Cardiac muscle cell (in vitro differentiated cells and primary cell): ENCODE results near the gene PTK6. TPM values are rescaled to one million over a fixed set of nuclear protein-coding genes. Genes with fewer than 3 reads are reported as not detected.

Source experiments
- DNase-seq, 2 donors: peaks; one replicate each; pipeline versions ENCODE4 v3.0.0 to v3.0.0-alpha.2; 2010 to 2017; ENCODE audit warnings: low read depth in 1 of 2, low spot score in 1 of 2
- H3K27ac ChIP-seq: fragments of 200-600 bp; sonication (generic); 2 replicates; pipeline ENCODE4 v1.5.1; 2016
- H3K27me3 ChIP-seq: fragments of 200-600 bp; sonication (generic); 2 replicates; pipeline ENCODE4 v1.6.0; 2016; ENCODE audit warnings: control low read depth
- H3K36me3 ChIP-seq: fragments of 200-600 bp; sonication (generic); 2 replicates; pipeline ENCODE4 v1.5.1; 2016; ENCODE audit warnings: control low read depth
- H3K4me1 ChIP-seq: fragments of 200-600 bp; sonication (generic); 2 replicates; pipeline ENCODE4 v1.8.1; 2017; ENCODE audit warnings: low read depth, mild to moderate bottlenecking, mixed run types
- H3K4me3 ChIP-seq: fragments of 200-600 bp; sonication (generic); 2 replicates; pipeline ENCODE4 v1.5.1; 2016; ENCODE audit warnings: mild to moderate bottlenecking
- H3K9me3 ChIP-seq: fragments of 200-600 bp; sonication (generic); 2 replicates; pipeline ENCODE4 v1.5.1; 2017; ENCODE audit warnings: low read depth, mild to moderate bottlenecking, control low read depth
- CTCF ChIP-seq: IDR thresholded peaks from 2 replicates; pipeline ENCODE4 v1.5.1; 2012; ENCODE audit warnings: low read depth, mild to moderate bottlenecking, low read length
- polyA plus RNA-seq: library from polyadenylated mRNA; unstranded; fragments of >200 nt; fragmentation: Nextera tagmentation; extraction: Ambion mirVana; gene quantifications from 2 replicates; pipeline ENCODE4 v1.2.1, GENCODE V29; 2016
- total RNA-seq: library from RNA; depleted of rRNA; stranded (reverse); fragments of >200 nt; gene quantifications from 2 replicates; pipeline ENCODE4 v1.2.3, GENCODE V29; 2016

PTK6 gene
- total and polyA plus RNA-seq, 2 experiments from 2014 or later = 0.38 TPM; not detected in 1

- DNase-seq = no peak
- no peak overlapping the region for H3K27ac ChIP-seq
These were observed 2.7 kb downstream of the PTK6 start for GRCh38 chr20:63534427-63534830.

GRCh38 chr20:63533871-63534393, 3.2 kb downstream of the PTK6 start:
- no peak for TF ChIP-seq CTCF
- Histone ChIP-seq H3K27ac (no peak overlapping the region), H3K4me3 (no peak overlapping the region), H3K9me3 (no peaks in the 10 kb centered on the region), H3K27me3 (no peaks in the 10 kb centered on the region), H3K36me3 (no peaks in the 10 kb centered on the region), H3K4me1 (peaks cover 11% of the 10 kb centered on the region)
- no peak for DNase-seq

More at GRCh38 chr20:63534427-63534830, 2.7 kb downstream of the PTK6 start:
- TF ChIP-seq CTCF = no peak
- Histone ChIP-seq H3K4me1 (peaks cover 11% of the 10 kb centered on the region), H3K36me3 (no peaks in the 10 kb centered on the region), H3K27me3 (no peaks in the 10 kb centered on the region), H3K9me3 (no peaks in the 10 kb centered on the region), H3K4me3 (no peak overlapping the region)

- Histone ChIP-seq H3K27ac (no peak overlapping the region), H3K4me1 (peaks cover 11% of the 10 kb centered on the region), H3K36me3 (no peaks in the 10 kb centered on the region), H3K27me3 (no peaks in the 10 kb centered on the region), H3K9me3 (no peaks in the 10 kb centered on the region), H3K4me3 (no peak overlapping the region)
- no peak for DNase-seq
- TF ChIP-seq CTCF = no peak
These were observed 3.8 kb downstream of the PTK6 start for GRCh38 chr20:63533388-63533787.

GRCh38 chr20:63532449-63532971, 4.7 kb downstream of the PTK6 start:
- Histone ChIP-seq H3K36me3 (no peaks in the 10 kb centered on the region), H3K4me3 (no peak overlapping the region), H3K27me3 (no peaks in the 10 kb centered on the region), H3K27ac (no peak overlapping the region), H3K9me3 (no peaks in the 10 kb centered on the region), H3K4me1 (peaks cover 11% of the 10 kb centered on the region)
- TF ChIP-seq CTCF = no peak
- DNase-seq = no peak

- no peak overlapping the region for H3K4me3 ChIP-seq
- no peaks in the 10 kb centered on the region for H3K9me3 ChIP-seq
- no peaks in the 10 kb centered on the region for H3K36me3 ChIP-seq
- DNase-seq = no peak
- peaks cover 11% of the 10 kb centered on the region for H3K4me1 ChIP-seq
- no peak for TF ChIP-seq CTCF
- no peak overlapping the region for H3K27ac ChIP-seq
- H3K27me3 ChIP-seq = no peaks in the 10 kb centered on the region
These were observed 5.3 kb downstream of the PTK6 start for GRCh38 chr20:63531686-63532448.
